ENCODE measurements around the gene CFAP77. TPM values are rescaled to one million over a fixed set of nuclear protein-coding genes. Genes with fewer than 3 reads are reported as not detected.

CFAP77 gene
- total and polyA plus RNA-seq, 2 of the 13 experiments (the other 11 are each of a cell fraction or from before 2014, with no cell fraction given): not detected

DNA sequence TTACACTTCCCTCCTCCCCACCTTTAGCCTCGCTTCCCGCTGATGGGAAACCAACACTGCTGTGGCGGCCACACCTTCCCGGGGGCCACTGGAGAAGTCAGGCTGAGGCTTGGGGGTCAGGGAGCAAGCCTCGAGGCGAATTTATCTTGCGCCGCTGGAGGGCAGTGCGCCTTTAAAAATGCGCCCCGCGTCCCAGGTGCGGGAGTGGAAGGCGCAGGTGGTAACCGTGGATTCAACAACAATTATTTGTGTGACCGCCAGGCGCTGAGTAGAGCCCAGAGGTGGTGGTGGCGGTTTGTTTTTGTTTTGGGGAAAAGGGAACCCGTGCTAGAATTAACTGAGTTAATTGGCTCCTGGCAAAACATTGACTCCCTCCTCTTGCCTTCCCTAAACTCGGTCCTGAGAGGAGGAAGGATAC, 1.1 kb downstream of the CFAP77 start (continued):
- TF ChIP-seq, protein P1, sequence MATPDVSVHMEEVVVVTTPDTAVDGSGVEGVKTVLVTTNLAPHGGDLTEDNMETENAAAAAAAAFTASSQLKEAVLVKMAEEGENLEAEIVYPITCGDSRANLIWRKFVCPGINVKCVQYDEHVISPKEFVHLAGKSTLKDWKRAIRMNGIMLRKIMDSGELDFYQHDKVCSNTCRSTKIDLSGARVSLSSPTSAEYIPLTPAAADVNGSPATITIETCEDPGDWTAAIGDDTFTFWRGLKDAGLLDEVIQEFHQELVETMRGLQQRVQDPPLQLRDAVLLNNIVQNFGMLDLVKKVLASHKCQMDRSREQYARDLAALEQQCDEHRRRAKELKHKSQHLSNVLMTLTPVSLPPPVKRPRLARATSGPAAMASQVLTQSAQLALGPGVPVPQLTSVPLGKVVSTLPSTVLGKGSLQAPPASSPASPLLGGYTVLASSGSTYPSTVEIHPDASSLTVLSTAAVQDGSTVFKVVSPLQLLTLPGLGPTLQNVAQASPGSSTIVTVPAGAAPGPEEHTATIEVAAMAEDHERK (CRISPR knock-in tag; IDR thresholded peaks at IDR 0.05; ENCODE audit: low read depth): no peak
- TF ChIP-seq MTF2 (CRISPR knock-in tag; IDR thresholded peaks at IDR 0.05; ENCODE audit: borderline replicate concordance) (peak; percentile 89), ZNF143 (CRISPR knock-in tag; IDR thresholded peaks at IDR 0.05) (no peak), HDAC2 (CRISPR knock-in tag; IDR thresholded peaks at IDR 0.05) (no peak), ZMYM4 (CRISPR knock-in tag; IDR thresholded peaks at IDR 0.05) (peak; percentile 22; the same call in 1 of the 2 replicates), XRCC5 (optimal IDR thresholded peaks at IDR 0.05; ENCODE audit: low read length) (peak; percentile 33), ETV5 (CRISPR knock-in tag; IDR thresholded peaks at IDR 0.05; ENCODE audit: borderline replicate concordance) (no peak), ZNF274 (CRISPR knock-in tag; IDR thresholded peaks at IDR 0.05) (no peak), ZNF703 (CRISPR knock-in tag; IDR thresholded peaks at IDR 0.05; ENCODE audit: borderline replicate concordance) (no peak), ZNF841 (CRISPR knock-in tag; IDR thresholded peaks at IDR 0.05; ENCODE audit: borderline replicate concordance) (no peak), SP140L (CRISPR knock-in tag; IDR thresholded peaks at IDR 0.05; ENCODE audit: borderline replicate concordance) (no peak), DNMT3B (CRISPR knock-in tag; conservative IDR thresholded peaks at IDR 0.05) (no peak), CREB1 (IDR thresholded peaks at IDR 0.05) (no peak), CREB1 (CRISPR knock-in tag; IDR thresholded peaks at IDR 0.05) (no peak), ZNF263 (CRISPR knock-in tag; IDR thresholded peaks at IDR 0.05) (peak; percentile 84), JUN (CRISPR knock-in tag; IDR thresholded peaks at IDR 0.05) (no peak)
- TF ChIP-seq, protein P2, sequence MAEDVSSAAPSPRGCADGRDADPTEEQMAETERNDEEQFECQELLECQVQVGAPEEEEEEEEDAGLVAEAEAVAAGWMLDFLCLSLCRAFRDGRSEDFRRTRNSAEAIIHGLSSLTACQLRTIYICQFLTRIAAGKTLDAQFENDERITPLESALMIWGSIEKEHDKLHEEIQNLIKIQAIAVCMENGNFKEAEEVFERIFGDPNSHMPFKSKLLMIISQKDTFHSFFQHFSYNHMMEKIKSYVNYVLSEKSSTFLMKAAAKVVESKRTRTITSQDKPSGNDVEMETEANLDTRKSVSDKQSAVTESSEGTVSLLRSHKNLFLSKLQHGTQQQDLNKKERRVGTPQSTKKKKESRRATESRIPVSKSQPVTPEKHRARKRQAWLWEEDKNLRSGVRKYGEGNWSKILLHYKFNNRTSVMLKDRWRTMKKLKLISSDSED (CRISPR knock-in tag; IDR thresholded peaks at IDR 0.05): no peak
- TF ChIP-seq, protein P3, sequence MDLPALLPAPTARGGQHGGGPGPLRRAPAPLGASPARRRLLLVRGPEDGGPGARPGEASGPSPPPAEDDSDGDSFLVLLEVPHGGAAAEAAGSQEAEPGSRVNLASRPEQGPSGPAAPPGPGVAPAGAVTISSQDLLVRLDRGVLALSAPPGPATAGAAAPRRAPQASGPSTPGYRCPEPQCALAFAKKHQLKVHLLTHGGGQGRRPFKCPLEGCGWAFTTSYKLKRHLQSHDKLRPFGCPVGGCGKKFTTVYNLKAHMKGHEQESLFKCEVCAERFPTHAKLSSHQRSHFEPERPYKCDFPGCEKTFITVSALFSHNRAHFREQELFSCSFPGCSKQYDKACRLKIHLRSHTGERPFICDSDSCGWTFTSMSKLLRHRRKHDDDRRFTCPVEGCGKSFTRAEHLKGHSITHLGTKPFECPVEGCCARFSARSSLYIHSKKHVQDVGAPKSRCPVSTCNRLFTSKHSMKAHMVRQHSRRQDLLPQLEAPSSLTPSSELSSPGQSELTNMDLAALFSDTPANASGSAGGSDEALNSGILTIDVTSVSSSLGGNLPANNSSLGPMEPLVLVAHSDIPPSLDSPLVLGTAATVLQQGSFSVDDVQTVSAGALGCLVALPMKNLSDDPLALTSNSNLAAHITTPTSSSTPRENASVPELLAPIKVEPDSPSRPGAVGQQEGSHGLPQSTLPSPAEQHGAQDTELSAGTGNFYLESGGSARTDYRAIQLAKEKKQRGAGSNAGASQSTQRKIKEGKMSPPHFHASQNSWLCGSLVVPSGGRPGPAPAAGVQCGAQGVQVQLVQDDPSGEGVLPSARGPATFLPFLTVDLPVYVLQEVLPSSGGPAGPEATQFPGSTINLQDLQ (CRISPR knock-in tag; IDR thresholded peaks at IDR 0.05): no peak
- TF ChIP-seq, protein P4, sequence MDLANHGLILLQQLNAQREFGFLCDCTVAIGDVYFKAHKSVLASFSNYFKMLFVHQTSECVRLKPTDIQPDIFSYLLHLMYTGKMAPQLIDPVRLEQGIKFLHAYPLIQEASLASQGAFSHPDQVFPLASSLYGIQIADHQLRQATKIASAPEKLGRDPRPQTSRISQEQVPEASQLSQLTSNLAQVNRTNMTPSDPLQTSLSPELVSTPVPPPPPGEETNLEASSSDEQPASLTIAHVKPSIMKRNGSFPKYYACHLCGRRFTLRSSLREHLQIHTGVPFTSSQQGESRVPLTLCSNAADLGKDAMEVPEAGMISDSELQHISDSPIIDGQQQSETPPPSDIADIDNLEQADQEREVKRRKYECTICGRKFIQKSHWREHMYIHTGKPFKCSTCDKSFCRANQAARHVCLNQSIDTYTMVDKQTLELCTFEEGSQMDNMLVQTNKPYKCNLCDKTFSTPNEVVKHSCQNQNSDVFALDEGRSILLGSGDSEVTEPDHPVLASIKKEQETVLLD (CRISPR knock-in tag; IDR thresholded peaks at IDR 0.05; ENCODE audit: low read depth): no peak
- TF ChIP-seq, protein P5, sequence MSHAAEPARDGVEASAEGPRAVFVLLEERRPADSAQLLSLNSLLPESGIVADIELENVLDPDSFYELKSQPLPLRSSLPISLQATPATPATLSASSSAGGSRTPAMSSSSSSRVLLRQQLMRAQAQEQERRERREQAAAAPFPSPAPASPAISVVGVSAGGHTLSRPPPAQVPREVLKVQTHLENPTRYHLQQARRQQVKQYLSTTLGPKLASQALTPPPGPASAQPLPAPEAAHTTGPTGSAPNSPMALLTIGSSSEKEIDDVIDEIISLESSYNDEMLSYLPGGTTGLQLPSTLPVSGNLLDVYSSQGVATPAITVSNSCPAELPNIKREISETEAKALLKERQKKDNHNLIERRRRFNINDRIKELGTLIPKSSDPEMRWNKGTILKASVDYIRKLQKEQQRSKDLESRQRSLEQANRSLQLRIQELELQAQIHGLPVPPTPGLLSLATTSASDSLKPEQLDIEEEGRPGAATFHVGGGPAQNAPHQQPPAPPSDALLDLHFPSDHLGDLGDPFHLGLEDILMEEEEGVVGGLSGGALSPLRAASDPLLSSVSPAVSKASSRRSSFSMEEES (CRISPR knock-in tag; IDR thresholded peaks at IDR 0.05): no peak
- TF ChIP-seq, protein P6, sequence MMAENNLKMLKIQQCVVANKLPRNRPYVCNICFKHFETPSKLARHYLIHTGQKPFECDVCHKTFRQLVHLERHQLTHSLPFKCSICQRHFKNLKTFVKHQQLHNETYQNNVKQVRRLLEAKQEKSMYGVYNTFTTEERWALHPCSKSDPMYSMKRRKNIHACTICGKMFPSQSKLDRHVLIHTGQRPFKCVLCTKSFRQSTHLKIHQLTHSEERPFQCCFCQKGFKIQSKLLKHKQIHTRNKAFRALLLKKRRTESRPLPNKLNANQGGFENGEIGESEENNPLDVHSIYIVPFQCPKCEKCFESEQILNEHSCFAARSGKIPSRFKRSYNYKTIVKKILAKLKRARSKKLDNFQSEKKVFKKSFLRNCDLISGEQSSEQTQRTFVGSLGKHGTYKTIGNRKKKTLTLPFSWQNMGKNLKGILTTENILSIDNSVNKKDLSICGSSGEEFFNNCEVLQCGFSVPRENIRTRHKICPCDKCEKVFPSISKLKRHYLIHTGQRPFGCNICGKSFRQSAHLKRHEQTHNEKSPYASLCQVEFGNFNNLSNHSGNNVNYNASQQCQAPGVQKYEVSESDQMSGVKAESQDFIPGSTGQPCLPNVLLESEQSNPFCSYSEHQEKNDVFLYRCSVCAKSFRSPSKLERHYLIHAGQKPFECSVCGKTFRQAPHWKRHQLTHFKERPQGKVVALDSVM (CRISPR knock-in tag; IDR thresholded peaks at IDR 0.05): no peak
